Posterior cingulate gyrus (tissue), 11 donors: ENCODE data around the gene ZNF423.

Source experiments
- DNase-seq, 10 donors: peaks; one replicate each; pipeline versions ENCODE4 v3.0.0 to v3.0.0-alpha.2; 2020 to 2021; ENCODE audit warnings: mixed read lengths in 3 of 10
- intact Hi-C: fragments of 100-400 bp; cut with DNase I; formaldehyde crosslinking; loops from one replicate; pipeline ENCODE4 v1.15.1; 2023

ZNF423 gene

GRCh38 chr16:49495596-49496355 is 360.1 kb downstream of the ZNF423 start:
- intact Hi-C loops = no loop called here
- DNase-seq = peak in 3 of 10 donors; percentile 10 to 58 (median 31)

- intact Hi-C loops = loop anchor here (5.0 kb wide), 1 partner anchor 97 kb away; no protein-coding TSS in a partner anchor
- DNase-seq = peak in 2 of 10 donors; percentile 11 to 38
Measured at GRCh38 chr16:49494891-49495566, 360.9 kb downstream of the ZNF423 start.

GRCh38 chr16:49494474-49494873 is 361.4 kb downstream of the ZNF423 start:
- intact Hi-C loops = loop anchor here (5.0 kb wide), 1 partner anchor 98 kb away; no protein-coding TSS in a partner anchor
- DNase-seq = peak in 2 of 10 donors; percentile 29 to 42

GRCh38 chr16:49493836-49494235 is 362.1 kb downstream of the ZNF423 start:
- peak in 2 of 10 donors; percentile 52 to 67 for DNase-seq
- intact Hi-C loops = loop anchor here (2.0 to 5.0 kb wide), 2 partner anchors 98 to 363 kb away; partner anchors contain the start of gene ZNF423

- intact Hi-C loops = loop anchor here (2.0 to 5.0 kb wide), 2 partner anchors 99 to 364 kb away; partner anchors contain the start of gene ZNF423
- DNase-seq = peak in 3 of 10 donors; percentile 37 to 89 (median 76)
Measured at GRCh38 chr16:49492896-49493626, 362.9 kb downstream of the ZNF423 start.

GRCh38 chr16:49491771-49492761 is 363.8 kb downstream of the ZNF423 start:
- intact Hi-C loops = loop anchor here (2.0 to 5.0 kb wide), 2 partner anchors 100 to 365 kb away; partner anchors contain the start of gene ZNF423

GRCh38 chr16:49491106-49491670 is 364.7 kb downstream of the ZNF423 start:
- intact Hi-C loops = loop anchor here (5.0 kb wide), 1 partner anchor 101 kb away; no protein-coding TSS in a partner anchor
- peak in 5 of 10 donors; percentile 13 to 81 (median 44) for DNase-seq

More at GRCh38 chr16:49491771-49492761, 363.8 kb downstream of the ZNF423 start:
- peak in 9 of 10 donors; percentile 30 to 93 (median 60) for DNase-seq

- intact Hi-C loops = loop anchor here (5.0 kb wide), 1 partner anchor 102 kb away; no protein-coding TSS in a partner anchor
- DNase-seq = peak in 3 of 10 donors; percentile 1 to 70 (median 27)
Measured at GRCh38 chr16:49490321-49490705, 365.6 kb downstream of the ZNF423 start.

- DNase-seq = peak in 3 of 10 donors; percentile 1 to 42 (median 40)
Measured at GRCh38 chr16:49489686-49490320, 366.1 kb downstream of the ZNF423 start.

GRCh38 chr16:49488740-49489525 is 367.0 kb downstream of the ZNF423 start:
- intact Hi-C loops = no loop called here
- peak in 3 of 10 donors; percentile 7 to 52 (median 26) for DNase-seq

More at GRCh38 chr16:49489686-49490320, 366.1 kb downstream of the ZNF423 start:
- intact Hi-C loops = loop anchor here (5.0 kb wide), 1 partner anchor 102 kb away; no protein-coding TSS in a partner anchor

- intact Hi-C loops = no loop called here
- peak in 2 of 10 donors; percentile 24 to 51 for DNase-seq
Measured at GRCh38 chr16:49488336-49488735, 367.6 kb downstream of the ZNF423 start.

- peak in 3 of 10 donors; percentile 2 to 74 (median 21) for DNase-seq
- intact Hi-C loops = no loop called here
Measured at GRCh38 chr16:49487746-49488145, 368.2 kb downstream of the ZNF423 start.

- intact Hi-C loops = no loop called here
- DNase-seq = peak in 2 of 10 donors; percentile 2 to 15
Measured at GRCh38 chr16:49486400-49486799, 369.5 kb downstream of the ZNF423 start.

- intact Hi-C loops = no loop called here
- DNase-seq = no peak
Measured at GRCh38 chr16:49485663-49486062, 370.2 kb downstream of the ZNF423 start.

- intact Hi-C loops = no loop called here
- peak in 1 of 10 donors; percentile 30 for DNase-seq
Measured at GRCh38 chr16:49484936-49485335, 371.0 kb downstream of the ZNF423 start.

- peak in 4 of 10 donors; percentile 33 to 74 (median 63) for DNase-seq
- intact Hi-C loops = no loop called here
Measured at GRCh38 chr16:49484451-49484849, 371.5 kb downstream of the ZNF423 start.
